Measurements from ENCODE around the gene LFNG.

LFNG gene

GRCh38 chr7:2484868-2485267 lies 34.7 kb upstream of the LFNG start:
- FAIRE-seq = no peak

DNA sequence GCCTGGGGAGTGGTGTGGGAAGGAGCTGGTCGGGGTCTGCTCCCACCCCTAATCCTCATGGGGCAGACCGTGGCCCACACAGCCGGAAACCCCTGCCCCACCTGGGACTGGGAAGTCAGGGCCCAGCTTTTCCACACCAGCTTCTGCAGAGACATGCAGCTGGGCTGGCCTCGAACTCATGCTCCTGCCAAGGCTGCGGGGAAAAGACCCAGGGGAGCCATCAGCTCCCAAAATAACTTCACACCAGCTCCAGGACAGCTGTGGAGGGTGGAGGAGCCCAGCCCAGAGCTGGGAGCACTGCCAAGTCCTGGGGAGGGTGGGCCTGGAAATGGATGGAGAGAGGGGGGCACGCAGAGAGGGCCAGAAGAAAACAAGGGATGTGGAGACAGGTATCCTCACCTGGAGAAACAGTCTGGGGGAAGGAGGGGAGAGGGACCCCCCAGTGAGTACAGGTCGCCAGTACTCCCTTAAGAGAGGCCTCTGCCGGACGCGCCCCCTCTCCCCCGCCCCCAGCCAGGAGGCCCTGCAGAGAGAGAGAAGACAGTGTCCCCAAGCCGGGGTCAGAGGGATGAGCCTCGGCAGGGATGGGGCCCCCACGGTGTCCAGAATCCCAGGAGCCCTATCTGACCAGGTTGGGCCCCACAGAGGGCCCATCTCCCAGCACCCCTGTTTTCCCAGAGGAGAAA lies 31.8 kb upstream of the LFNG start:
- no peak for FAIRE-seq

DNA sequence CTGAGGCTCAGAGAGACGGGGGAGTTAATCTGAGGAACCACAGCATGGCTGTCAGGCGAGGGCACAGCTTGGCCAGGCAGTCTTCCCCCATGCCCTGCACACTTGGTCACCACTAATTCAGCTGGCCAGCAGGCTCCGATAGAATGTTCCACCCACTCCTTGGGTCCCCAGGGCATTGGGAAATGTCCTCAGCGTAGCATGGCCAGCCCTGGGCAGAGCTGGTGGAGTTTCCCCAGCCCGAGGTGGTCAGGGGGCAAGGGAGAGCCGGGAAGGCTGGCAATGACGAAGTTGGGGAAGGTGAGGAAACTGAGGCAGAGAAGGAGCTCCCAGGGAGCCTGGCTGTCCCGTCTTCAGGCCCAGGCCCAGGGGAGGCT lies 31.3 kb upstream of the LFNG start:
- FAIRE-seq = no peak

GRCh38 chr7:2488681-2489080 lies 30.9 kb upstream of the LFNG start:
- FAIRE-seq = no peak

- FAIRE-seq = no peak
These were observed 29.4 kb upstream of the LFNG start for GRCh38 chr7:2490181-2490651.

- FAIRE-seq = no peak
These were observed 27.5 kb upstream of the LFNG start for GRCh38 chr7:2492038-2492437.

DNA sequence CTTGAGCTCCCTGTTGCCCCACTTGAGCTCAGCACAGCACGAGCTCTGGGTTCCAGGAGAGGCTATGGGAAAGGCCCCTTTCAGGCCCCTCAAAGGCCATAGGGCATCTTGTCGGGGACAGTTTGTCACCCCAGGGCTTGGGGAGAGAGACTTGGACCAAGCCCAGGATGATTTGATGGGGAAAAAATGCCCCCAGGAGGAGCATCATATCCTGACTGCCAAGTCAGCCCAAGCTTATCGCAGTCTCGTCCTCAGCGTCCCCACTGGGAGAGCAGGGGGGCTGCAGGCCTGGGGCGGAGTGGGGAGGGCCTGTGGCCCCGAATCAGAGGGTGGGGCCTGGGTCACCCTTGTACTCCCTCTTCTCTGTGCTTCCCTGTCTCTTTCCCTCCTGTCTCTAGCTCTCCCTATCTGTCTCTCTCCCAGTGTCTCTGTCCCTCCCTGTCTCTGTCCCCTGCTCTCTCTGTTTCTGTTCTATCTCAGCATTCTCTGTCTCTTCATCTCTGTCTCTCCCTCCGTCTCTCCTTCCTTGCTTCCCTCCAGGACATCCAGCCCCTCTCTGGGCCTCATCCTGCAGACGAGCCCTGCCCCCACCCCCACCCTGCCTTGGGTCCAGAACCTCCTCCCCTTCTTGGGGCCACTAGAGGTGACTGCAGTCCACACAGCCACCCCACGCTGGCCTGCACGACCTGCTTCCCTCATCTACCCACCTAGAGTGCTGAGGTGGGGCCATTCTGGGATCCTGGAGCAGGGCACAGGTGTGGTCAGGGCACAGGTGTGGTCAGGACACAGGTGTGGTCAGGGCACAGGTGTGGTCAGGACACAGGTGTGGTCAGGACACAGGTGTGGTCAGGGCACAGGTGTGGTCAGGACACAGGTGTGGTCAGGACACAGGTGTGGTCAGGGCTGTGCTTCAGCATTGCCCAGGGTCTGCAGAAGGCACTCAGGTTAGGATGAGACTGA lies 26.1 kb upstream of the LFNG start:
- no peak for FAIRE-seq

- FAIRE-seq = no peak
These were observed 25.1 kb upstream of the LFNG start for GRCh38 chr7:2494191-2495130.

DNA sequence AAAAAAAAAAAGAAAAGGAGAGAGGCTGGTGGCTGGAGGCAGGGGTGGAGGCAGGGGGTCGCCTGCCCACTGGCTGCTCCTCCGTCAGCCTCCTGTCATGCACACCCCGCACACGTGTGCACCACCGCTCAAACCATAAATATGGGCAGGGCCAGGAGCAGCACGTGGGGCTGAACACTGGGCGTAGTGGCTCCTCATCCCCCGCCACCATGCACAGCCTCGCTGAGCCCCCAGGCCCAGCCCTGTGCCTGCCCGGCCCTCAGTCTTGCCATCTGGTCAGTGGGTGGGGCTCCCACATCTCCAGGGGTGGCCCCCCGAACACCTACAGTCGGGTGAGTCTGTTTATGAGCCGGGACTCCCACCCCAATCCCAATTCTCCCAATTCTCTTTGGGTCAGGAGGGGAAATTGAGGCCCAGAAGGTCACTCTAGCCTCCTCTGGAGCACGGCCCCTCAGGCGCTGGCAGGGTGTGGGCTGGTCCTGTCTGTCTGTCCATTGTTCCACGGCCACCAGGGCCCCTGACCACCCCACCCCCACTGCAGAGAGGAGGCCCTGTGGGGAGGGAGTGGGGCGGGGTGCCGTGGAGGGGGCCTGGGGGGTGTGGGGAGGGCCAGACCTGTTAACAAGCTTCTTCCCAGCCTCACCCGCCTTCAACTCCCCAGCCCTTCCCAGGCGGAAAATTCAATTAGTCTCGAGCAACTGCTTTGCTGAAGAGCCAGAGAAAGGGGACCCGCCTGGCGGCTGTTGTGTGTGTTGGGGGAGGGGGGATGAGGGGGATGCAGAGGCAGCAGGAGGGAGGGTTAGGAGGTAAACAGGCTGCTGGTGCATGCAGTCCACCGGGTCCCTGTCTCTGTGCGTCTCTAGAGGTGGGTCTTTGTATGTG lies 23.9 kb upstream of the LFNG start:
- no peak for FAIRE-seq

GRCh38 chr7:2496375-2496774 lies 23.2 kb upstream of the LFNG start:
- FAIRE-seq = no peak

DNA sequence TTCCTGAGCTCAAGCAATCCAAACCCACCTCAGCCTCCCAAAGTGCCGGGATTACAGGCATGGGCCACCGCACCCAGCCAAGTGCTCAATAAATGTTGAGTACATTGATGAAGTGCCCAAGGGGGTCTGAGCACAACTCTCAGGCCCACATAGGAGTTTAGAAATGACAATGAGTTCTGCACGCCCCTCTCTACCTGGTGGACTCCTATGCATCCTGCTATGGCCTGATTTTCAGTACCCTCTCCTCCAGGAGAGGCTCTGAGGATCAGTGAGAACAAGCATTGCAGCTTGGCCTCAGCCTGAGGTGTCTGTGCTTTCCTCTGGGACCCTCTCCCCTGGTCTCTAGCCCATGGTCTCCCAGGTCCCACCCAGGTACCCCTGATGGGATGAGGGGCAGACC lies 22.5 kb upstream of the LFNG start:
- FAIRE-seq = no peak

- FAIRE-seq = no peak
These were observed 21.9 kb upstream of the LFNG start for GRCh38 chr7:2497500-2498336.

DNA sequence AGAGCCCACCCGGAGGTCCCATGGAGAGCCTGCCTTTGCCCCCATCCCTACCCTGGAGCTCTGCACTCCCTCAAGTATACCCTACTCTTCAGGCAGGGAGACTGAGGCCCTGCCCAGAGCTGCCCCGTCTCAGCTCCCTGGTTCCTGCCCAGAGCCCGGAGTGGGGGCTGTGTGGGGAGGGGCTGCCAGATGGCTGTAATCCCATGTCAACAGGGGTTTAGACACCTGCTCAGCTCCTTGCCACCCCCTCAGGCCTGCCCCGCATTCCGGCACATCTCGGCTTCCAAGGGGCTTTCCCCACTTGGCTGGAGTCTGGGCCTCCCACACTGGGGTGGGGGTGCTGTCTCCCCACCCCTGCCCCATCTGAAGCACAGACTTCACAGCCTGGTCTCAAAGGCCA lies 20.9 kb upstream of the LFNG start:
- no peak for FAIRE-seq

DNA sequence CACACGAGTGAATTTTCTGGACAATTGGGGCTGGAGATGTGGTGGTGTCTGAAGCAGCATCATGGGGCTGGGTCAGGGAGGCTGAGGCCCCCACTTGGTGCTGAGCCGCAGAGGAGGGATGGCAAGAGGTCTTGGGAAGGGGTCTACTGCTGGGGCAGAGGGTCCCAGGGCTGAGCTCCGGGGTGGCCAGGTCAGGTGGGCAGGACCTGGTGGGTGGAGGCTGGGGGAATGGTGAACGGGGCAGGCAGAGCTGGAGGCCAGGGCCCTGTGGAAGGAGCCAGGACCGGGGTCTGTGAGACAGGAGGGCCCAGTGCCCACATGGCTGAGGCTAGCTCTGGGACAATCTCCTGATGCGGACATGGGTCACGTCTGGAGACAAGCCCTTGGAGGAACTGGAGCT lies 20.4 kb upstream of the LFNG start:
- no peak for FAIRE-seq

GRCh38 chr7:2499719-2500430 lies 19.7 kb upstream of the LFNG start:
- no peak for FAIRE-seq

- no peak for FAIRE-seq
These were observed 18.9 kb upstream of the LFNG start for GRCh38 chr7:2500701-2501100.

GRCh38 chr7:2501947-2502646 lies 17.5 kb upstream of the LFNG start:
- FAIRE-seq = no peak

- FAIRE-seq = no peak
These were observed 17.0 kb upstream of the LFNG start for GRCh38 chr7:2502647-2502966.

DNA sequence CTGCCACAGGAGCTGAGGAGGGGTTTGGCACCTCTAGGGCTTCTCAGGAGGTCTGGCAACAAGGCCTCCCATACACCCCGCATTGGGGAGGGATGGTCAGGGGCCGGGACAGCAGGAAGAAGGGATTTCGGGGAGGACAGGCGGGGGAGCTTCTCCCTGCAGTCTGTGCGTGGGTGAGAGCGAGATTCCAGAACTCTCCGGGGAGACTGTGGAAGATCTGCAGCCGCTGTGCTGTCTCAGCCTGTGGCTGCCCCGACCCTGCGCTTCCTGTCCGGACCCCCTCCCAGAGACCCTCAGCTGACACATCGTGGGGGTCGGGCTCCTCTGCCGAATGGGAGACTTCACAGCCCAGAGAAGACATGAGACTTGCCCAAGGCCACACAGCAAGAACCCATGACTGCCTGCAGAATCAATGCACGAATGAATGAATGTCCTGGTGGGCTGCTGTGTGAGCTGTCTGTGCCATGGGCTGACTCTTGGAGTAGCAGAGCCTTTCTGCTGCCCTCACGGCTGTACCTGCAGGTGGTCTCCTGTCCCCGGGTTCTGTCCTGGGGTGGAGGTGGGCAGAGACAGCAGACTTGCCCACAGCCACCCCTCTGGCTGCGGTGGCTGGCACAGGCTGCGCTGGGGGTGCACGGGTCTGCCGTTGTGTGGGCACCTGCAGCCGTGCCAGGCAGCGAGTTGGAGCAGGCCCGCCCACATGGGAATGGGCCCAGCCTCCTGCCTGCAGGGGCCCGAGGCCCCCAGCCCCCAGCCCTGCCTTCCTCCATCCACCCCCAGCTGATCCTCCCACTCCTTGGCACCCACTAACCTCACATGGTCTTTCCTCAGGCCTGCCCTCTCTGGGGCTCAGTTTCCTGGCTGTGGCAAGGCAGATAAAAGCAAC lies 16.3 kb upstream of the LFNG start:
- FAIRE-seq = no peak

All from endometrium (tissue), 2 donors.